ENCODE measurements around the gene FAM234A. TPM values are rescaled to one million over a fixed set of nuclear protein-coding genes. Genes with fewer than 3 reads are reported as not detected.

Gene FAM234A
- total RNA-seq, 2 experiments from 2014 or later = 10.9 to 26.8 TPM

- no peaks in the 10 kb centered on the region for H3K4me1 ChIP-seq (ENCODE audit: insufficient read depth, low read length, poor library complexity, severe bottlenecking)
- H3K79me2 ChIP-seq (ENCODE audit: insufficient read depth, low read depth, low read length) = no peaks in the 10 kb centered on the region
- no peaks in the 10 kb centered on the region for H3K9me3 ChIP-seq (ENCODE audit: low read length)
- intact Hi-C loops (cut with micrococcal nuclease; ENCODE audit: unreplicated experiment) = no loop called here
- H3K36me3 ChIP-seq (ENCODE audit: insufficient read depth, low read length) = no peaks in the 10 kb centered on the region
- ChIA-PET POLR2A (no interaction called here), CTCF (ENCODE audit: unreplicated experiment) (no interaction called here)
- no peaks in the 10 kb centered on the region for H3K9me2 ChIP-seq (ENCODE audit: insufficient read depth, low read length)
- no peaks in the 10 kb centered on the region for H4K20me1 ChIP-seq (ENCODE audit: insufficient read depth, low read length)
- no peak overlapping the region for H3K27ac ChIP-seq (ENCODE audit: low read depth, low read length, poor library complexity, severe bottlenecking)
- DNase-seq (ENCODE audit: low spot score) = no peak
- BruUV-seq (replicated peaks) = no TSS peak
- no peak for TF ChIP-seq CTCF (conservative IDR thresholded peaks at IDR 0.05; ENCODE audit: low read length)
- TF ChIP-seq EZH2phosphoT487 (IDR thresholded peaks at IDR 0.05; ENCODE audit: borderline replicate concordance, low read depth, low read length) = no peak
- H3K4me2 ChIP-seq (ENCODE audit: low read length) = no peak overlapping the region
- no peak overlapping the region for H2AFZ ChIP-seq (ENCODE audit: low read length)
- H3K4me3 ChIP-seq (ENCODE audit: low read depth, low read length, poor library complexity, severe bottlenecking) = no peak overlapping the region
Observed at GRCh38 chr16:261031-261691, 26.5 kb downstream of the FAM234A start.

GRCh38 chr16:262121-262745, 27.6 kb downstream of the FAM234A start:
- H3K4me1 ChIP-seq (ENCODE audit: insufficient read depth, low read length, poor library complexity, severe bottlenecking) = no peaks in the 10 kb centered on the region
- no peak overlapping the region for H3K27ac ChIP-seq (ENCODE audit: low read depth, low read length, poor library complexity, severe bottlenecking)
- no peak overlapping the region for H2AFZ ChIP-seq (ENCODE audit: low read length)
- no peaks in the 10 kb centered on the region for H3K9me3 ChIP-seq (ENCODE audit: low read length)
- H3K9me2 ChIP-seq (ENCODE audit: insufficient read depth, low read length) = no peaks in the 10 kb centered on the region
- H4K20me1 ChIP-seq (ENCODE audit: insufficient read depth, low read length) = no peaks in the 10 kb centered on the region
- ChIA-PET POLR2A (no interaction called here), CTCF (ENCODE audit: unreplicated experiment) (no interaction called here)
- no peak for TF ChIP-seq EZH2phosphoT487 (IDR thresholded peaks at IDR 0.05; ENCODE audit: borderline replicate concordance, low read depth, low read length)
- no peak for TF ChIP-seq CTCF (conservative IDR thresholded peaks at IDR 0.05; ENCODE audit: low read length)
- H3K4me3 ChIP-seq (ENCODE audit: low read depth, low read length, poor library complexity, severe bottlenecking) = no peak overlapping the region
- intact Hi-C loops (cut with micrococcal nuclease; ENCODE audit: unreplicated experiment) = no loop called here
- no peak for DNase-seq (ENCODE audit: low spot score)
- H3K36me3 ChIP-seq (ENCODE audit: insufficient read depth, low read length) = no peaks in the 10 kb centered on the region
- H3K4me2 ChIP-seq (ENCODE audit: low read length) = no peak overlapping the region
- no peaks in the 10 kb centered on the region for H3K79me2 ChIP-seq (ENCODE audit: insufficient read depth, low read depth, low read length)
- no TSS peak for BruUV-seq (replicated peaks)

- no peaks in the 10 kb centered on the region for H3K36me3 ChIP-seq (ENCODE audit: insufficient read depth, low read length)
- H3K4me1 ChIP-seq (ENCODE audit: insufficient read depth, low read length, poor library complexity, severe bottlenecking) = no peaks in the 10 kb centered on the region
- ChIA-PET CTCF (ENCODE audit: unreplicated experiment) (no interaction called here), POLR2A (no interaction called here)
- intact Hi-C loops (cut with micrococcal nuclease; ENCODE audit: unreplicated experiment) = no loop called here
- H3K79me2 ChIP-seq (ENCODE audit: insufficient read depth, low read depth, low read length) = no peaks in the 10 kb centered on the region
- no peaks in the 10 kb centered on the region for H4K20me1 ChIP-seq (ENCODE audit: insufficient read depth, low read length)
- no peaks in the 10 kb centered on the region for H3K9me3 ChIP-seq (ENCODE audit: low read length)
- H3K27ac ChIP-seq (ENCODE audit: low read depth, low read length, poor library complexity, severe bottlenecking) = no peak overlapping the region
- DNase-seq (ENCODE audit: low spot score) = no peak
- no peak overlapping the region for H2AFZ ChIP-seq (ENCODE audit: low read length)
- H3K9me2 ChIP-seq (ENCODE audit: insufficient read depth, low read length) = no peaks in the 10 kb centered on the region
- no peak for TF ChIP-seq EZH2phosphoT487 (IDR thresholded peaks at IDR 0.05; ENCODE audit: borderline replicate concordance, low read depth, low read length)
- TF ChIP-seq CTCF (conservative IDR thresholded peaks at IDR 0.05; ENCODE audit: low read length) = no peak
- H3K4me2 ChIP-seq (ENCODE audit: low read length) = no peak overlapping the region
- H3K4me3 ChIP-seq (ENCODE audit: low read depth, low read length, poor library complexity, severe bottlenecking) = no peak overlapping the region
- BruUV-seq (replicated peaks) = no TSS peak
Observed at GRCh38 chr16:263182-263774, 28.7 kb downstream of the FAM234A start.
